ENCODE data around the gene ARIH1. TPM values are rescaled to one million over a fixed set of nuclear protein-coding genes. Genes with fewer than 3 reads are reported as not detected.

The ARIH1 gene
- polyA plus RNA-seq, 1 of the 3 experiments (the other 2 are of a cell fraction) = 48.3 TPM

- DNase-seq = no peak
- H3K9me2 ChIP-seq = no peaks in the 10 kb centered on the region
- H3K79me2 ChIP-seq (ENCODE audit: insufficient read depth) = peaks cover 100% of the 10 kb centered on the region
- TF ChIP-seq FOSL2 (IDR thresholded peaks at IDR 0.05; ENCODE audit: borderline replicate concordance, low read depth) (peak; percentile 64; the same call in 1 of the 2 replicates), JUND (IDR thresholded peaks at IDR 0.05) (peak; percentile 60), RFX5 (IDR thresholded peaks at IDR 0.05; ENCODE audit: low read length) (no peak), EP300 (IDR thresholded peaks at IDR 0.05; ENCODE audit: borderline replicate concordance in 1 of 2, low read depth in 1 of 2, low read length in 1 of 2) (0 out of 4 replicates have a peak, but pooled peaks of 1 of the 2 experiments have one; percentile 21)
- H3K27me3 ChIP-seq (ENCODE audit: insufficient read depth) = no peaks in the 10 kb centered on the region
- peak overlapping the region; percentile 21; the same call in 1 of the 2 replicates for H3K4me2 ChIP-seq
- peaks cover 3 to 7% of the 10 kb centered on the region in 2 experiments; a peak in 3 of 4 replicates for H3K4me1 ChIP-seq (ENCODE audit: control insufficient read depth in 1 of 2, insufficient read depth in 2 of 2, low read depth in 1 of 2, low read length in 1 of 2)
- POLR2A ChIA-PET = no interaction called here
- no peak overlapping the region; a peak in 1 of 4 replicates for H3K4me3 ChIP-seq (ENCODE audit: low read depth in 2 of 2, low read length in 1 of 2)
- H3K9ac ChIP-seq = no peak overlapping the region
- peaks cover 15% of the 10 kb centered on the region for H3F3A ChIP-seq (replicated peaks; ENCODE audit: insufficient read depth)
- 54% methylated on average over 1 of the region's 1 CpG for WGBS (ENCODE audit: low lambda C conversion rate)
- CTCF ChIA-PET = no interaction called here
- H3K9me3 ChIP-seq = no peaks in the 10 kb centered on the region
- peaks cover 98% of the 10 kb centered on the region for H4K20me1 ChIP-seq (ENCODE audit: insufficient read depth)
- peak overlapping the region in 1 of 2 experiments; percentile 52; a peak in 2 of 4 replicates for H3K27ac ChIP-seq (ENCODE audit: low read depth in 2 of 2, low read length in 1 of 2)
- peaks cover 0 to 12% of the 10 kb centered on the region in 2 experiments for H3K36me3 ChIP-seq (replicated peaks in 1 of 2; ENCODE audit: control insufficient read depth in 1 of 2, insufficient read depth in 2 of 2, low read length in 1 of 2)
- no peak overlapping the region for H2AFZ ChIP-seq (ENCODE audit: low read depth)
Measured at GRCh38 chr15:72487070-72487797, 13.1 kb downstream of the ARIH1 start.

GRCh38 chr15:72488558-72488957 is 14.4 kb downstream of the ARIH1 start:
- Histone ChIP-seq H3K27me3 (ENCODE audit: insufficient read depth) (no peaks in the 10 kb centered on the region), H3K4me3 (ENCODE audit: low read depth in 2 of 2, low read length in 1 of 2) (no peak overlapping the region), H2AFZ (ENCODE audit: low read depth) (no peak overlapping the region), H3K9me2 (no peaks in the 10 kb centered on the region), H3F3A (replicated peaks; ENCODE audit: insufficient read depth) (peaks cover 15% of the 10 kb centered on the region), H3K27ac (ENCODE audit: low read depth in 2 of 2, low read length in 1 of 2) (no peak overlapping the region), H3K4me1 (ENCODE audit: control insufficient read depth in 1 of 2, insufficient read depth in 2 of 2, low read depth in 1 of 2, low read length in 1 of 2) (peaks cover 3 to 13% of the 10 kb centered on the region in 2 experiments; a peak in 3 of 4 replicates), H3K9ac (no peak overlapping the region), H3K9me3 (no peaks in the 10 kb centered on the region), H4K20me1 (ENCODE audit: insufficient read depth) (peaks cover 98% of the 10 kb centered on the region), H3K4me2 (no peak overlapping the region), H3K36me3 (replicated peaks in 1 of 2; ENCODE audit: control insufficient read depth in 1 of 2, insufficient read depth in 2 of 2, low read length in 1 of 2) (peaks cover 0 to 19% of the 10 kb centered on the region in 2 experiments), H3K79me2 (ENCODE audit: insufficient read depth) (peaks cover 100% of the 10 kb centered on the region)
- no peak for TF ChIP-seq MXI1 (IDR thresholded peaks at IDR 0.05; ENCODE audit: low read depth, low read length)
- no peak for TF ChIP-seq YY1 (IDR thresholded peaks at IDR 0.05; ENCODE audit: low read depth)
- TF ChIP-seq NFIC (IDR thresholded peaks at IDR 0.05; ENCODE audit: borderline replicate concordance) = no peak
- no peak for TF ChIP-seq JUND (IDR thresholded peaks at IDR 0.05)
- no peak for TF ChIP-seq CTCF (IDR thresholded peaks at IDR 0.05)
- TF ChIP-seq CHD2 (IDR thresholded peaks at IDR 0.05; ENCODE audit: low read length, partially characterized antibody) = no peak
- TF ChIP-seq MAX (IDR thresholded peaks at IDR 0.05; ENCODE audit: low read depth) = no peak
- TF ChIP-seq RXRA (IDR thresholded peaks at IDR 0.05; ENCODE audit: borderline replicate concordance, low read depth) = no peak
- no peak for TF ChIP-seq USF1 (IDR thresholded peaks at IDR 0.05; ENCODE audit: borderline replicate concordance, low read depth)
- TF ChIP-seq SMC3 (IDR thresholded peaks at IDR 0.05; ENCODE audit: low read depth, low read length) = no peak
- no peak for TF ChIP-seq MEF2A (IDR thresholded peaks at IDR 0.05; ENCODE audit: borderline replicate concordance, low read depth)
- TF ChIP-seq RFX5 (IDR thresholded peaks at IDR 0.05; ENCODE audit: low read length) = no peak
- TF ChIP-seq EP300 (IDR thresholded peaks at IDR 0.05; ENCODE audit: borderline replicate concordance in 1 of 2, low read depth in 1 of 2, low read length in 1 of 2) = no peak
- TF ChIP-seq POLR2AphosphoS5 (IDR thresholded peaks at IDR 0.05; ENCODE audit: low read depth, low read length) = no peak
- no peak for TF ChIP-seq EZH2phosphoT487 (IDR thresholded peaks at IDR 0.05; ENCODE audit: borderline replicate concordance, low read depth)
- TF ChIP-seq FOSL2 (IDR thresholded peaks at IDR 0.05; ENCODE audit: borderline replicate concordance, low read depth) = no peak
- no peak for TF ChIP-seq USF2 (IDR thresholded peaks at IDR 0.05; ENCODE audit: borderline replicate concordance, low read depth, low read length)
- ChIA-PET CTCF (interaction anchor here (0.9 kb wide), 1 partner anchor 176 kb away, joined by 3 read pairs; no protein-coding TSS in a partner anchor), POLR2A (no interaction called here)
- WGBS (ENCODE audit: low lambda C conversion rate) = 95% methylated on average over 2 of the region's 2 CpGs
- DNase-seq = no peak

Data from SK-N-SH (cell line).